Common myeloid progenitor, CD34-positive (primary cell): Measurements from ENCODE around the gene JKAMP.

Experiments used
- CTCF ChIA-PET: fragments of 350-600 bp; sonication (Branson Sonifier 250); formaldehyde crosslinking; loops from one replicate; lab custom pipeline; 2021; ENCODE audit warnings: antibody characterized with exemption; lab: Charles Lee
- POLR2A ChIA-PET: fragments of 350-600 bp; sonication (Branson Sonifier 250); formaldehyde crosslinking; loops from one replicate; lab custom pipeline; 2021; ENCODE audit warnings: antibody characterized with exemption; lab: Charles Lee
- DNase-seq, 3 donors: peaks; one replicate each; pipeline versions ENCODE4 v3.0.0 to v3.0.0-alpha.2; 2013
- H3K27ac ChIP-seq, 2 experiments: 1 replicate in 1 of 2; 2 replicates in 1 of 2; pipeline ENCODE4 v1.7.0; 2013; ENCODE audit warnings: inconsistent platforms in 2 of 2, low read length in 2 of 2, mild to moderate bottlenecking in 2 of 2, low read depth in 1 of 2, moderate library complexity in 1 of 2; ENCODE audit not compliant: severe bottlenecking in 2 of 2, insufficient read depth in 1 of 2, poor library complexity in 1 of 2
- H3K27me3 ChIP-seq, 5 experiments: replicated peaks in 2 of 5; 1 replicate in 3 of 5; 2 replicates in 2 of 5; pipeline versions ENCODE4 v1.6.1 to v1.7.0; 2013; ENCODE audit warnings: low read length in 4 of 5, mild to moderate bottlenecking in 2 of 5, moderate library complexity in 2 of 5, inconsistent platforms in 1 of 5; ENCODE audit not compliant: insufficient read depth in 5 of 5, control insufficient read depth in 4 of 5
- H3K36me3 ChIP-seq, 4 experiments: 1 replicate in 2 of 4; 2 replicates in 2 of 4; pipeline versions ENCODE4 v1.6.1 to v1.7.0; 2013; ENCODE audit warnings: low read length in 3 of 4, control low read depth in 1 of 4, mild to moderate bottlenecking in 1 of 4; ENCODE audit not compliant: control insufficient read depth in 4 of 4, insufficient read depth in 4 of 4
- H3K4me1 ChIP-seq, 4 experiments: 1 replicate in 3 of 4; 2 replicates in 1 of 4; pipeline versions ENCODE4 v1.6.1 to v1.7.1; 2013; ENCODE audit warnings: low read length in 3 of 4, mild to moderate bottlenecking in 3 of 4, control low read depth in 1 of 4, inconsistent platforms in 1 of 4, moderate library complexity in 1 of 4; ENCODE audit not compliant: control insufficient read depth in 4 of 4, insufficient read depth in 4 of 4; ENCODE audit errors: control extremely low read depth in 1 of 4
- H3K4me3 ChIP-seq, 7 experiments: 1 replicate in 4 of 7; 2 replicates in 3 of 7; pipeline versions ENCODE4 v1.5.1 to v1.7.0; 2013; ENCODE audit warnings: mild to moderate bottlenecking in 7 of 7, low read length in 6 of 7, moderate library complexity in 6 of 7, inconsistent platforms in 2 of 7, low read depth in 2 of 7, control low read depth in 1 of 7; ENCODE audit not compliant: insufficient read depth in 4 of 7, control insufficient read depth in 1 of 7; ENCODE audit errors: extremely low read depth in 1 of 7
- H3K9me3 ChIP-seq, 5 experiments: 1 replicate in 4 of 5; 2 replicates in 1 of 5; pipeline versions ENCODE4 v1.6.1 to v1.7.1; 2013; ENCODE audit warnings: low read length in 4 of 5, mild to moderate bottlenecking in 2 of 5, inconsistent platforms in 1 of 5, low read depth in 1 of 5, moderate library complexity in 1 of 5; ENCODE audit not compliant: control insufficient read depth in 4 of 5, insufficient read depth in 2 of 5; ENCODE audit errors: control extremely low read depth in 1 of 5
- WGBS: methylation state at CpG from one replicate; pipeline ENCODE4 v1.1.5; 2013; ENCODE audit not compliant: insufficient coverage; 5-methylcytosine and 5-hydroxymethylcytosine counted together

JKAMP gene

GRCh38 chr14:59532419-59532818 is 48.1 kb downstream of the JKAMP start:
- POLR2A ChIA-PET, result no interaction called here
- Histone ChIP-seq H3K27me3 (no peaks in the 10 kb centered on the region), H3K36me3 (peaks cover 0 to 66% (median 20%) of the 10 kb centered on the region in 4 experiments), H3K4me1 (peaks cover 0 to 14% (median 7%) of the 10 kb centered on the region in 4 experiments), H3K4me3 (no peak overlapping the region), H3K27ac (no peak overlapping the region), H3K9me3 (peaks cover 0 to 9% (median 3%) of the 10 kb centered on the region in 5 experiments)
- DNase-seq, result peak in 1 of 3 donors; percentile 10
- 57% methylated on average over 1 of the region's 1 CpG for WGBS
- CTCF ChIA-PET, result interaction anchor here (0.6 to 1.0 kb wide), 2 partner anchors 23 to 25 kb away, joined by 3 read pairs; no protein-coding TSS in a partner anchor

DNA sequence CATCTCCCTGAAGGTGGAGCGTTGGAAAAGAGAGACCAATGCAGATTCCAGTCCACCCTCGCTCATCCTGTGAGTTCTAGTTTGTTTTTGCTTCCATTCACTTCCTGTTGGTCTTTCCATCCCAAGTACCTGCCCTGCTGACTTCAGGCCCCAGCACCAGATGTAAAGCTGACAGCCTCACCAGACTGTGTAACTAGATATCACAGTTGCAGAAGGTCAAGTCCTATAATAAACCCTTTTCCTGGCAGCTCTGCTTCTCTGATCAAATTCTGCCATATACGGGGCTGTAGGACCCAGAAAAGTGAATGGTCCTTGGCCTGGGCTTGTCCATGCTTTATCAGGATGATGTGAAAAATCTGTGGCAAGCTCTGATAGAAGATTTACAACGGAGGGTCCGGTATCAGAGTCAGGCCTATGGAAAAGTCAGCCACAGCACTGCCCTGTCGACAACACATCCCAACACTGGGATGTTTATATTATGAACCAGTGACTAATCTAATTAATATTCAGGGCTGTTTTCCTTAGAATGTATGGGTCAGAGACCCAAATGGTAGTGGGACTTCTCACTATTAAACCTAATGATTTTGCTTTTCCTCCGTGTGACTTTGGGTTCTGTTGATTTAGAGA is 50.2 kb downstream of the JKAMP start:
- peaks cover 15 to 31% (median 19%) of the 10 kb centered on the region in 4 experiments for H3K4me1 ChIP-seq
- POLR2A ChIA-PET, result no interaction called here
- peaks cover 0 to 51% (median 16%) of the 10 kb centered on the region in 4 experiments for H3K36me3 ChIP-seq
- no peak overlapping the region for H3K27ac ChIP-seq
- CTCF ChIA-PET, result no interaction called here
- no peaks in the 10 kb centered on the region for H3K9me3 ChIP-seq
- WGBS, result 97% methylated on average over 3 of the region's 7 CpGs
- no peak overlapping the region for H3K4me3 ChIP-seq
- DNase-seq, result no peak
- H3K27me3 ChIP-seq, result no peaks in the 10 kb centered on the region

- H3K27ac ChIP-seq, result no peak overlapping the region
- ChIA-PET POLR2A (no interaction called here), CTCF (interaction anchor here (1.2 kb wide), 2 partner anchors 28 to 30 kb away, joined by 3 read pairs; no protein-coding TSS in a partner anchor)
- H3K27me3 ChIP-seq, result no peaks in the 10 kb centered on the region
- H3K4me3 ChIP-seq, result no peak overlapping the region
- no peaks in the 10 kb centered on the region for H3K9me3 ChIP-seq
- H3K4me1 ChIP-seq, result peaks cover 14 to 31% (median 17%) of the 10 kb centered on the region in 4 experiments
- no CpG with 5 or more reads among the region's 1 CpG for WGBS
- DNase-seq, result no peak
- peaks cover 0 to 36% (median 9%) of the 10 kb centered on the region in 4 experiments for H3K36me3 ChIP-seq
Observed at GRCh38 chr14:59537476-59537875, 53.2 kb downstream of the JKAMP start.

- Histone ChIP-seq H3K36me3 (peaks cover 0 to 39% (median 9%) of the 10 kb centered on the region in 4 experiments), H3K9me3 (no peaks in the 10 kb centered on the region), H3K4me3 (peak overlapping the region in 1 of 7 experiments; percentile 31), H3K27ac (no peak overlapping the region), H3K27me3 (no peaks in the 10 kb centered on the region), H3K4me1 (peaks cover 8 to 24% (median 16%) of the 10 kb centered on the region in 4 experiments)
- DNase-seq, result peak in 2 of 3 donors; percentile 59 to 78
- WGBS, result 40% methylated on average over 1 of the region's 4 CpGs
- CTCF ChIA-PET, result interaction anchor here (0.7 to 3.1 kb wide), 4 partner anchors 27 to 38 kb away, joined by 3 to 18 read pairs (median 9); partner anchors contain the start of gene CCDC175
- POLR2A ChIA-PET, result no interaction called here
Observed at GRCh38 chr14:59538936-59539335, 54.6 kb downstream of the JKAMP start.

DNA sequence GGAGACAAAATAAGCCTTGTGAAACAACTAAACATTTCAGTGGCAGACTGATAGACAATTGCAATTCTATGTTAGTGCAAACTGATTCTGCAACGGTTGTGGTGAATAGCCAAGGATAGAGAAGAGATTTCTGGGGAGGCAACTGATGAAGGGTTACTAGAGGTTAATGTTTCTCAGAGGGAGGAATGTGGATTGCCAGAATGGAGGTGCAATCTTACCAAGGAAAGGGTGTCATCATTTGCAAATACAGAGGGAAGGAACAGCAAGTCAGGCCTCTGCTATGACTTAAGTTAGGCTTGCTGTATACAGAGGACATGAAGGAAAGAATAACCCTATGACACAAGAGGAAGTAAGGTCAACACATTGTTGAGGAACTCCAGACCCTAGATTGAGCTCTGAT is 56.5 kb downstream of the JKAMP start:
- no peak overlapping the region for H3K4me3 ChIP-seq
- H3K27ac ChIP-seq, result no peak overlapping the region
- POLR2A ChIA-PET, result no interaction called here
- H3K4me1 ChIP-seq, result peaks cover 8 to 24% (median 15%) of the 10 kb centered on the region in 4 experiments
- no peak for DNase-seq
- no peaks in the 10 kb centered on the region for H3K9me3 ChIP-seq
- CTCF ChIA-PET, result interaction anchor here (0.7 to 3.1 kb wide), 2 partner anchors 34 to 45 kb away, joined by 3 to 18 read pairs; no protein-coding TSS in a partner anchor
- no peaks in the 10 kb centered on the region for H3K27me3 ChIP-seq
- 75% methylated on average over 1 of the region's 1 CpG for WGBS
- H3K36me3 ChIP-seq, result peaks cover 0 to 31% (median 8%) of the 10 kb centered on the region in 4 experiments

- Histone ChIP-seq H3K4me3 (no peak overlapping the region), H3K27ac (no peak overlapping the region), H3K27me3 (no peaks in the 10 kb centered on the region), H3K36me3 (peaks cover 0 to 31% (median 8%) of the 10 kb centered on the region in 4 experiments), H3K9me3 (no peaks in the 10 kb centered on the region), H3K4me1 (peaks cover 8 to 24% (median 15%) of the 10 kb centered on the region in 4 experiments)
- DNase-seq, result no peak
- POLR2A ChIA-PET, result no interaction called here
- WGBS, result no CpG with 5 or more reads among the region's 2 CpGs
- CTCF ChIA-PET, result interaction anchor here (1.5 kb wide), 1 partner anchor 18 kb away, joined by 3 read pairs; no protein-coding TSS in a partner anchor
Observed at GRCh38 chr14:59541731-59542130, 57.4 kb downstream of the JKAMP start.

DNA sequence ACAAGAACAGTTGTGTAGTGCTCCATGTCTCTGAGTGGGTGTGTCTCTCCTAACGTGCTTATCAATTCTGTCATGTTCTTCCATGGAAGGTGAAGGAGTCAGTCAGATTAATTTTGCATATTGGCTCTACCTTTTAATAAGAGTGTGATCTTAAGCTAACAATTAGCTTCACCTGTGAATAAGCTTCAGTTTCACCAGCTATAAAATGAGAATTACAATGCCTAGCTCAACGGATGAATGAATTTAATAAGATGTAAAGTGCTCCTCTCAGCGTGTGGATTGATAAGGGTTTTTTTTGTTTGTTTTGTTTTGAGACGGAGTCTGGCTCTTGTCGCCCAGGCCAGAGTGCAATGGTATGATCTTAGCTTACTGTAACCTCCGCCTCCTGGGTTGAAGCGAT is 59.6 kb downstream of the JKAMP start:
- 74% methylated on average over 6 of the region's 7 CpGs for WGBS
- ChIA-PET POLR2A (no interaction called here), CTCF (interaction anchor here (0.7 to 2.4 kb wide), 9 partner anchors 8 to 37 kb away, joined by 3 to 10 read pairs (median 5); partner anchors contain the start of gene CCDC175)
- Histone ChIP-seq H3K4me1 (peaks cover 2 to 8% (median 4%) of the 10 kb centered on the region in 4 experiments), H3K27ac (no peak overlapping the region), H3K9me3 (no peaks in the 10 kb centered on the region), H3K36me3 (peaks cover 0 to 32% (median 6%) of the 10 kb centered on the region in 4 experiments), H3K4me3 (no peak overlapping the region), H3K27me3 (no peaks in the 10 kb centered on the region)
- DNase-seq, result no peak
